SKM-1 treated with dmso at 0.1 percent for 144 hours (cell line): Measurements from ENCODE around the gene ZNF200.
"Not testable (repeated sequence)": the region's sequence is repeated elsewhere in the genome, so short reads cannot be mapped to it uniquely, and the experiment has no call there.

Experiments
- DNase-seq: peaks from one replicate; lab custom pipeline; 2025; ENCODE audit not compliant: unreplicated experiment; lab: John Stamatoyannopoulos, UW

ZNF200 gene

GRCh38 chr16:3254309-3254708 lies 19.4 kb upstream of the ZNF200 start:
- no peak for DNase-seq

- DNase-seq, result no peak
Measured at GRCh38 chr16:3252967-3253366, 18.0 kb upstream of the ZNF200 start.

- DNase-seq, result no peak
Measured at GRCh38 chr16:3249451-3249850, 14.5 kb upstream of the ZNF200 start.

GRCh38 chr16:3249020-3249419 lies 14.1 kb upstream of the ZNF200 start:
- no peak for DNase-seq

DNA sequence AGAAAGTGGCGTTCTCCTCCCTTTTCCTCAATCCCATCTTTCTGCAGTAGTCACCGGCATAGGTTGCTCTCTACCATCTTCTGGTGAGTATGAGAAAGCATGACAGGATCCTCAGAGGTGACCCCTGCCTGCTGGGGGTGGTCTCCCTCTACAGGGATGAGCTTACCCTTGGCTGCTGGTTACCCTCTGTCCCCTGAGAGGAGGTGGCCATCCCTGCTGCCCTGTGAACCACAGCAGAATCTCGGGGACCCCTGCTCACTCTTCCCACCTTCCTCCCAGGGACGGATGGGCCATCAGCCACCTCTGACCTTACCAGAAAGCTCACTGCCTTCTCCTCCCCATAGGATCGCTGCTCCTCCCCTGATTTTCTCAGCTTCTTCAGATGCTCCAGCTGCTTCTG lies 13.6 kb upstream of the ZNF200 start:
- DNase-seq, result no peak

DNA sequence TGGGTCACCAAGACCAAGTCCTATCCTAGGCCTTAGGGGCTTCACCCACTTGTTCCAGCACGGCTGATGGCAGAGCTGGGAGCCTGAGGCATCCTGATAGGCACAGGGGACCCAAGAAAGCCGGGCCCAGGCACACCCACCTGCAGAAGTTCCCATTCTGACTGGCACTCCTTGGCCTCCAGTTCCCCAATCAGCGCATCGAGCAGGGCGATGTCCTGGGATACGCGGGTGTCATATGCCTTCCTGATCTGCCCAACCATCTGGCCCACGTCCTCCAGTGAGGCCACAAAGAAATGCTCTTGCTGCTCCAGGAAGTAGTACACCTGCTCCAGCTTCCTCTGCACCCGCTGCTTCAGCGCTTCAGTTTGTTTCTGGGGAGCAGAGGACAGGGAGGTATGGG lies 11.9 kb upstream of the ZNF200 start:
- no peak for DNase-seq

DNA sequence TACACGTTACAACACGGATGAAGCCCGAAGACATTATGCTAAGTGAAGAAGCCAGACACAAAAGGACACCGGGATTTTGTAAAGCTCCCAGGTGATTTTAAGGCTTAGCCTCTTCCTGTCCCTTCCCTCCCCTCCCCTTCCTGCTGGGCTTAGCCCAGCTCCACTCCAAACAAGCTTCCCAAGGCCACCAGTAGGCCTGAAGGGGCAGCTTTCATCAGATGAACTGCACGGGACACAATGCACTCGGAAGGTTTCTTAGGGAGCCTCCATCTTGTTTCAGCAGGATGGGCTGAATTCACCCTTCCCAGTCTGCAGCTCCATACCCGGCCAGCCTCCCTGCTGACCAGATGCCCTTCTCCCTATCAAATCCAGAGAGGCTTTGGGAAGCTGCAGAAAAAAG lies 11.0 kb upstream of the ZNF200 start:
- DNase-seq, result no peak

- no peak for DNase-seq
Measured at GRCh38 chr16:3243882-3244281, 8.9 kb upstream of the ZNF200 start.

DNA sequence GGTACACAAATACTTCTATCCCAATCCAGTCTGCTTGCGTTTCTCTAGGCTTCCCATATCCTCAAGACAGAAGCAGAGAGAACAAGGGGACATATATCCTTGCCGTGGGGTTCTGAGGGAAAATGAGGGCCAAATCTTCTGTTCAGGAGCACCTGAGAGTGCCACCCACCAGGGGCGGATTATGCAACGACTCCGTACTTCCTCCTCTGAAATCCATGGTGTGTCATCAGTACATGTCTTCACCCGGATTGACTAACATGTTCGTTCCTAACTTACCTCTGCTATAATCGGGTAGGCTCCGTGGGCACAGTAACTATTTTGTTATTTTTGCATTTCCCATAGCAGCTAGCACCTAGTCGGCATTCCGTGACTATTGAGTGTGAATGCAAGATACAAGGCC lies 7.8 kb upstream of the ZNF200 start:
- peak; percentile 86 for DNase-seq

GRCh38 chr16:3241761-3242160 lies 6.8 kb upstream of the ZNF200 start:
- no peak for DNase-seq

DNA sequence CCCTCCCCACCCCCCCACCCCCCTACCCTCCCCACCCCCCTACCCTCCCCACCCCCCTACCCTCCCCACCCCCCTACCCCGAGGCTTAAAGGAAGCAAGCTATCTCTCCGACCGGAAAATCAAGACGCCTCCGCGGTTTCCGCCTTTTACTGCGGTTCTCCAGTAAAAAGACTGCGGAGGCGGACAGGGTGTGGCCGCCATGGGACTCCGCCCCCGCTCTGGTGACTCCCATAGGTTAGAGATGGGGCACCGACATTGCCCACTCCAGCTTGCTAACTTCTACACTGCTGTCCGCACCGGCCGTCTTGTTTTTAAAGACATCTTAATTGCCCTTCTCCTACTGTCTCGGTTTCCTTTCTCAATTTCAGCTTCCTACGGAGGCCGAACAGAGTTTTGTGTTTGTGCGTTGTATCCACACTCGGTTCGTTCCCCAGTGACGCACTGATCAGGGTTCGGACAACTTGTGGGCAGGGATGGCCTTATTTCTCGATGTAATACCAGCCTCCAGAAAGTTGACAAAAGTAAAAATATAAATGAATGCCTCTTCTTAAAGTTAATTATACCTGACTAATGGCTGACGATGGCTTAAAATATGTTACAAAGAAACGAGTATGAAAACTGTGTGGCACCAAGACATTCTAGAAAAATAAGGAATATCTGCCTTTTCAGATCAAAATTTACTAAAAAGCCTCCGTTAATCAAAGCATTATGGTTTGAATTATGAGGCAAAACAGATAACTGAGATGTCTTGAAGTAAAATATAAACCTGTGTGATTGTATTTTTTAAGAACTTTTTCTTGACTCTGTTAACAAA lies 1.1 kb upstream of the ZNF200 start:
- DNase-seq, result no peak

- no peak for DNase-seq
Measured at GRCh38 chr16:3234543-3234856, 458 bp downstream of the ZNF200 start.

GRCh38 chr16:3223913-3224515 lies 10.9 kb downstream of the ZNF200 start:
- no peak for DNase-seq

DNA sequence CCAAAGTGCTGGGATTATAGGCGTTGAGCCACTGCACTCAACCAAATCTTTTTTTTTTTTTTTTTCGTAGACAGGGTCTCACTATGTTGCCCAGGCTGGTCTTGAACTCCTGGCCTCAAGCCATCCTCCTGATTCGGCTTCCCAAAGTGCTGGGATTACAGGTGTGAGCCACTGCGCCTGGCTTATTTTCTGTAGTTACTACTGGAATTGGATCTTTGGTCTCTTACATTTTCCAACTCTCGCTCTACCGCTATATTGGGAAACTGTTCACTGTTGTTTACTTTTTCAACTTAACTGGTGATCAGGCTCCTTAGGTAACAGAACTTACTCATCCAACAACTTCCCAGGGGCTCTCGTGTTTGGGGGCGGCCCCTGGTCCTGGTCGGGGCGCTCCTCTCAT lies 14.1 kb downstream of the ZNF200 start:
- DNase-seq, result no peak

GRCh38 chr16:3216263-3216640 lies 18.7 kb downstream of the ZNF200 start:
- no peak for DNase-seq

- DNase-seq, result no peak
Measured at GRCh38 chr16:3215601-3216262, 19.2 kb downstream of the ZNF200 start.

GRCh38 chr16:3214904-3215600 lies 19.9 kb downstream of the ZNF200 start:
- peak; percentile 25 for DNase-seq

DNA sequence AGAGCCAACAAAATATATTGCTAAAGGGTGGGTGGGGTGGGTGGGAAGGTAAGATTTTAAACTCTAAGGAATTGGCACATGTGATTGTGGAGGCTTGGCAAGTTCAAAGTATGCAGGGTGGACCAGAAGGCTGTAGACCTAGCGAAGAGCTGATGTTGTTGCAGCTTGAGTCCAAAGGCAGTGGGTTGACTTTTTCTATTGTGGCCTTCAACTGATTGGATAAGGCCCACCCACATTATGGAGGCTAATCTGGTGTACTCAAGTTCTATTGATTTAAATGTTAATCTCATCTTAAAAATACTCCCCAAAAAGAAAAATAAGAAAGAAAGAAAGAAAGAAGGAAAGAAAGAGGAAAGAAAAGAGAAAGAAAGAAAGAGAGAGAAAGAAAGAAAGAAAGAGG lies 22.4 kb downstream of the ZNF200 start:
- no peak for DNase-seq

DNA sequence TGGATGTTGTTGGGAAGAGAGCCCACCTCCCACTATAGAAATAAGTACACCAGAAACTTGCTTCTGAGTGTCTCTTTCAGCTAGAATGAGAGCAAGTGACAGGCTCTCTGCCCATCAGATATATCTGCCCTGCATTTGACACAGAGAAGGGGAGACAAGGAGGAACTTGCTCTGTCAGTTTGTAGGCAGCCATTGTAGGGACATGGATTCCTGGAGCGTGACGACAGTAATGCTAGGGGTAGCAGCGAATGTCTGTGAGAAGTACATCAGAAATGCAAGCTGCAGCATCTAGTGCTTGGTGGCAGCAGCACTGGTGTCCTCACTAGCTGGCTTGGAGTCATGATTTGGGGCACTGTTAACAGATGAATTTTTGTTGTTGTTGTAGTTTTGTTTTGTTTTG lies 23.0 kb downstream of the ZNF200 start:
- no peak for DNase-seq

DNA sequence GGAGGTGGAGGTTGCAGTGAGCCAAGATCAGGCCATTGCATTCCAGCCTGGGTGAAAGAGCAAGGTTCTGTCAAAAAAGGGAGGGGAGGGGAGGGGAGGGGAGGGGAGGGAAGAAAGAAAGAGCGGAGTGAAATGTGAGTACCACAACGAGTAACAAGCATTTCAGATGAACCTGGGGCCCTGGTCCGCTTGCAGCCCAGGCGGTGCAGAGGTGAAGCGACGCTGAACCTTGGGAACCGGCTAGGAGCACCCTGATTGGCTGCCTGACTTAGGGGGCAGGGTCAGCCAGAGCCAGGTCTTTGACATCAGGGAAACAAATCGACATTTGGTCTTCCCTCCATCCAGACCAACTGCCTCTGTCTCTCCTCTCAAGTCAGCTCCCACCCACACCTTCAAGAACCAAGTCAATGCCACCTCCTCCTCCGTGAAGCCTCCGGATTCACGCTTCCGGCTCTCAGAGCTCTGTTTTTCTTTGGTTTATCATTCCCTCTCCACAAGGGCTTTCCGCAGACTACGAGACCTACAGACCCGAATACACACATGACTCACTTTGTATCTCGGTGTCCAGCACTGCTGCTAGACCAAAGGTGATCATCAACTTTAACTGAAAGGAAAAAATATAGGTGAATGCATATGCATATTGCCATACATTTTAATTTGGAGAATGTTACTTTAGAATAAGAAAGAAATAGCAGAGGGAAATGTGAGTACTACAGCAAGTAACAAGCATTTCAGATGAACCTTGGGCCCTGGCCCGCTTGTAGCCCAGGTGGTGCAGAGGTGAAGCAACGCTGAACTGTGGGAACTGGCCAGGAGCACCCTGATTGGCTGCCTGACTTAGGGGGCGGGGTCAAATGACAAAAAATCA lies 27.6 kb downstream of the ZNF200 start:
- no peak for DNase-seq

DNA sequence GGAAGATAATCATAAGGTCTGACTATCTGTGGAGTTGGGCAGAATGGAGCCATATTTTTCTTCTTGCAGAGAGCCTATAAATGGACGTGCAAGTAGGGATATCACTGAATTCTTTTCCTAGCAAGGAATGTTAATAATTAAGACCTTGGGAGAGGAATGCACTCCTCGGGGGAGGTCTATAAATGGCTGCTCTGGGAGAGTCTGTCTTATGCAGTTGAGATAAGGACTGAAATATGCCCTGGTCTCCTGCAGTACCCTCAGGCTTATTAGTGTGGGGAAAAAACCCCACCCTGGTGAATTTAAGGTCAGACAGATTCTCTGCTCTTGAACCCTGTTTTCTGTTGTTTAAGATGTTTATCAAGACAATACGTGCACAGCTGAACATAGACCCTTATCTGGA lies 29.0 kb downstream of the ZNF200 start:
- not testable (repeated sequence) for DNase-seq
